ENCODE data around the gene RBP3. TPM values are rescaled to one million over a fixed set of nuclear protein-coding genes. Genes with fewer than 3 reads are reported as not detected.

RBP3 gene
- under 1 TPM in 7 of 12 donors, not detected in 5; 0.04 to 0.11 (median 0.07) TPM for polyA plus RNA-seq (ENCODE audit: insufficient read length in 12 of 12)
- long read RNA-seq, donor 1 = 0 reads
- long read RNA-seq, donor 2 = 0 reads
- long read RNA-seq, donor 3 = 0 reads
- long read RNA-seq, donor 4 = 0 reads
- long read RNA-seq, donor 5 = 0 reads
- long read RNA-seq, donor 6 = 0 reads
- long read RNA-seq, donor 7 = 0 reads
- long read RNA-seq, donor 8 = 0 reads
- long read RNA-seq, donor 9 = 0 reads
- long read RNA-seq, donor 10 = 0 reads
- long read RNA-seq, donor 11 = 0 reads

DNA sequence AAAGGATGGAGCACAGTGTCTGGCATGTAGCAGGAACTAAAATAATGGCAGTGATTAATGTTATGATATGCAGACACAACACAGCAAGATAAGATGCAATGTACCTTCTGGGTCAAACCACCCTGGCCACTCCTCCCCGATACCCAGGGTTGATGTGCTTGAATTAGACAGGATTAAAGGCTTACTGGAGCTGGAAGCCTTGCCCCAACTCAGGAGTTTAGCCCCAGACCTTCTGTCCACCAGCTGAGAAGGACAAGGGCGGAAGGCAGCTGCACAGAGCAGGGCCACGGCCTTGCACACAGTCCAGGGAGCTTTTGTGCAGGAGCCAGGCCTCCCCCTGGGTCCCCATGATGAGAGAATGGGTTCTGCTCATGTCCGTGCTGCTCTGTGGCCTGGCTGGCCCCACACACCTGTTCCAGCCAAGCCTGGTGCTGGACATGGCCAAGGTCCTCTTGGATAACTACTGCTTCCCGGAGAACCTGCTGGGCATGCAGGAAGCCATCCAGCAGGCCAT lies at the start of gene RBP3:
TSS of gene RBP3 (plus strand) at position 226 of the 514 bp plus-strand sequence. CDS start at position 348, 122 bp downstream.
- no peak for DNase-seq

DNA sequence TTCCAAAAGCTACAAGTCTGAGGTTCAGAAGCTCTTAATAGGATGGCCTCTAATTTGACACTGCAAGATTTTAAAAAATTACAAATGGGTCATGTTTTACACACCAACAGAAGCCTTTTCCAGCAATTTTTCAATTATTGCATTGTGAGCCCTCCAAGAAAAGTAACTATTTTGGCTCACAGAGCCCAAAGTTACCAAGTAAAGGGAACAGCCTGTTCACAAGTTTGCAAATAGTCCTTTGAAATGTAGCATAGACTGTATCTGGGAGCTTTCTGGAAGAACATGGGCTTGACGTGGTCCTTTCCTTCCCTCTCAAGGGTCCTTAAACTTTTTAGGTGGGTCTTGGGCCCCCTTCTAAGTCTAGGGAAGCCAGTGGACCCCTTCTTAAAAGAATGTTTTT lies 49.4 kb upstream of the RBP3 start:
- no peak for DNase-seq

DNA sequence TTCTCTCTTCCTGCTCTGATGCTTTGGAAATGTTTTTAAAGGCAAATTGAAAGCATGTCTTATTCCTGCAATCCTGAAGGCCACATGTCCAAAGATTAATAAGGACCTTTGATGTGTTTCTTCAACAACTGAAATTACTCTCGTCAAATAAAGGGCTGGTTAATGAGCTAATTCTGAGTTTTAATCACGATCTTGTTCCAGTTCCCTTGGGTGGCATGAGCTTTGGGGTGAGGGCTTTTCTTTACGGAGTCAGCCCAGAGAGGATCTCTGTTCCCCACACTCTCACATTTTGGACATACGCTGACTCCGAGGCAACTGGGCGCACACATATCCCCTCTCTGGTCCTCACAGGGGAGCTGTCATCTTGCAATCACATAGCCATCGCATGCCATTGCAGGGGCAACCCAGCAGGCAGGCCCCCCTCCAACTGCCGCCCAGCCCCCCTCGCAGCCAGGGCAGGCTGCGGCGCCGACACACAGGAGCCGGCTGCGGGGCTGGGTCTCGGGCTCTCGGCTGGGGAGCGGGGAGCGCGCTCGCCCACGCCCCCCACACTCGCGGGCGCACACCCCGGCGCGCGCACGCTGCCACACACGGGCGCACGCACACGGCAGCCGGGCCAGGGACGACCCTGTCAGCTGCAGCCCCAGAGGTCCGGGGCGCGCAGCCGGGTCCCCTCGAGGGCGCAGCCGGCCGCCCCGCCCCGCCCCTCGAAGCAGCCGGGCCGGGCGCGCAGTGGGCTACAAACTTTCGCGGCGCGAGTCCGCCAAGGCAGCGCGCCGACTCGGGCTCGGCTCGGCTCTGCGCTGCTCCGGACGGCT lies 48.3 kb upstream of the RBP3 start, which contains the start of gene GDF10:
TSS of gene GDF10 (plus strand) at position 587 of the 818 bp plus-strand sequence. CDS start 455 bp downstream, outside the sequence.
- DNase-seq = no peak

DNA sequence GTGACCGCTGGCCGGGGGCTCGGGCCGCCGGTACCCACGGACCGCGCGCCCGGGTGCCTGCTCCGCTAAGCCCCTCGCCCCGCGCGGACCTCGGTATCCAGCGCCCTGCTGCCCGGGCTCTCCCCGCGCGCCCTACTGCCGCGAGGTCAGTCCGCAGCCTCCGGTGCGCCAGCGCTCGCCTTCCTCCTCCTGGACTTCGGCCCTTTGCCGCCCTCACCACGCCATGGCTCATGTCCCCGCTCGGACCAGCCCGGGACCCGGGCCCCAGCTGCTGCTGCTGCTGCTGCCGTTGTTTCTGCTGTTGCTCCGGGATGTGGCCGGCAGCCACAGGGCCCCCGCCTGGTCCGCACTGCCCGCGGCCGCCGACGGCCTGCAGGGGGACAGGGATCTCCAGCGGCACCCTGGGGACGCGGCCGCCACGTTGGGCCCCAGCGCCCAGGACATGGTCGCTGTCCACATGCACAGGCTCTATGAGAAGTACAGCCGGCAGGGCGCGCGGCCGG lies 47.7 kb upstream of the RBP3 start:
- no peak for DNase-seq

DNA sequence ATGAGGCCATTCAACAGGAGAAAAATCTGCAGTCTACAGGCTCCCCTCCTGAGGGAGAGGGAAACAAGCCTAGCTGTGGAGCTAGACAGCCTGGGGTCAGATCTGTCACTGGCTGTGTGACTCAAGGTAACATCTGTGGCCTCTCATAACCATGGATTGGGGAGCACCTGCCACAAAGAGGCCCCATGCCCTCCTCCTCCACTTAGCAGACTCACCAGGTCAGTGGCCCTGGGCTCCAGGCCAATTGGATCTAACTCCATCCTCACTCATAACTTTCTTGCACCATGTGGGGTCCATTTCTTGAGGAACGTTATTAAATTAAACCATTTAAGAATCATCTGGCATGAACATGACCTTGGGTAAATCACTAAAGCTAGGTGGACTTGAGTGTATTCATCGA lies 46.3 kb upstream of the RBP3 start:
- DNase-seq = no peak

DNA sequence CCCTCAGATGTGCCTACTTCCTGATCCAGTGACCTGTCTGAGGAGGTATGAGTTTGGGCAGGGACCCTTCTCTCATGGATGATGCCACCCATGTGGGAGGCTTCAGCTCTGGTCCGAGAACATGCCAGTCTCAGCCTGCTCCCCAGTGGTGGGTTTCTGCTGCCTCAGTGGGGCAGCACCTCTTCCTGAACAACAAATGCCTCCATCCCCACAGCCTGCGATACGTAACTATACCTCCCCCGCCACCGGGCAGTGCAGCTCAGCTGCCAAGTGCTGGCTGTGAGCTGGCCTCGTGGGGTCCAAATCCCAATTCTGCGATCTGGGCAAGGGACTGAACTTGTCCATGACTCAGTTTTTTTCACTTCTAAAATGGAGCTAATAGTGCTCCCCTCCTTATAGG lies 45.1 kb upstream of the RBP3 start:
- DNase-seq = no peak

DNA sequence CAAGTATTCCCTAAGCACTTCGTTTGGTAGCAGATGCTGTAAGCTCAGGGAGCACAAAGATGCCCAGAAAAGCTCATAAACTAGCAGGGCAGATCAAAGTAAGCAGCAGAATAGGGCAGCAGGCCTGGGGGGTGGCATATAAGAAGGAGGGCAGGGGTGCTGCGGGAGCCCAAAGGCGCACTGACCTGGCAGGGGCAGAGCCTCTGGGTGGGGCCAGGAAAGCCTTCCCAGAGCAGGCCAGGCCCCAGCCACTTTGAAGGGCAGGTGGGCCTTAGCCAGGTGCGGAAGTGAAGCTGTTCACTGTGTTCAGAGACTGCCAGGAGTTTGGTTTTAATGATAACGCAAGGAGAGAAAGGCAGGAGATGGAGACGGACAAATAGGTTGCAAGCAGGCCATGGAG lies 44.3 kb upstream of the RBP3 start:
- DNase-seq = no peak

DNA sequence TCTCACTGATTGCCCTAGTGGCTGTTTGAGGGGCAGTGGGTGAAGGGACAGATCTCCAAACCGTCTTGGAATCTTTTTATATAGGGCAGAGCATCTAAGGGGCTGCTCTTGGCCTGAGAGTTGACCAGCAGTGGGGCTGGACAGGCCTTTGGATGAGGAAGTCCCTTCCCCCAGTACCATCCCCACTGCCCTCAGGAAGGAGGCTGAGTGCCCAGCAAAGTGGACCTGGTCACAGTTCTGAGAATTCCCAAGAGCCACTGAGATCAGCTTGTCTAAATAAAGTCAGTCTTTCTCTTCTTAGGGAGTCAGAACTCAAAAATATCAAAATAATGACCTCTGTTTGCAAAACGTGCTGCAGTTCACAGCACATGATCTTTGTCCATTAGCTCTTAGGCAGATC lies 42.6 kb upstream of the RBP3 start:
- DNase-seq = no peak

DNA sequence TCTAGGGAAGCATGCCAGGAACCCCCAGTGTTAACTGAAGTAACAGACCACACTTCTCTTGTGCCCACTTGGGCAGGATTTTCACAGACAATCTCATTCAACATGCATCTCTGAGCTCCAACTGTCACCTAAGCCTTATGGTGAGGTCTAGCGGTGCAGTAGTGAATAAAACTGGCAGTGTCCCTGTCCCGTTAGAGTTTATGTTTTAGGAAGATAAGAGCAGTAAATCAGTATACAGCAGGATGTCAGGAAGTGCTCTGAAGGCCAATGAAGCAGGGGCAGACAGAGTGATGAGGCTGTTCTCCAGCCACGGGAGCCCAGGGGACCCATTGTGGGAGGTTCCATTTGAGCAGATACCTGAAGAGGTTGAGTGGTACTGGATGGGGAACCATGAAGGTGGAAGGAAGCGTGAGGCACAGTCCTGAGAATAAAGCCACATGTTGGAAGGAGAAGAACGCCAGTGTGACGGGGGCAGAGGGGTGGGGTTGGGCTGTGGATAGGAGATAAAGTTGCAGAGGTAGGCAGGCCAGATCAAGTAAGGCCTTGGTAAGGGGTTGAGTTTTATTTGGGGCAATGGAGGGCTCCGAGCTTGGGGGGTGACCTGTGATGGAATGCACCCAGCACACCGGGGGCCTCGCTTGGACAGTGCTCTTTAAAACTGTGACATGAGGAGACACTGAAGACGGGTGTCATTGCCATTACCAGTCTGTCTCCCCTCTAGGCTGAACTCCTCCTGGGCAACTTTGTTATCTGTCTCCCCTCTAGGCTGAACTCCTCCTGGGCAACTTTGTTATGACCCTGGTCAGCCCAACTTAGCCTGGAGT lies 41.6 kb upstream of the RBP3 start:
- DNase-seq = no peak

DNA sequence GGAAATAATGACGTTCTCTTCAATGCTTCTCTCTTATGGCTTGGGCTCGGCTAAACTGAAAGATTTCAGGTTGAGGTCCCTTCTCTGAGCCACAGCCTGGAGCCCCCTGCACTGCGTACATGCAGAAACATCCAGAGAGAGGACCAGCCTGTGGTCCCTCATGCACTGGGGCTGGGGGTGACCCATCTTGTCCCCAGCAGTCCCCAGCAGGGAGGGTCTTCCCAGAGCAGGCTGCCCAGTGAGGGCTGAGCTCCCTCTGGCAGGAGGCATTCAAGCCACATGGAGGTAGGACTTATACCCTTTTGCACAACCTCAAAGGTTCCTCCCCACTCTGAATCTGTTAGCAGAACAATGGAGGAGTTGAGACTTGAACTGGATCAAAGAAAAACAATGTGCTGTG lies 40.8 kb upstream of the RBP3 start:
- DNase-seq = no peak

DNA sequence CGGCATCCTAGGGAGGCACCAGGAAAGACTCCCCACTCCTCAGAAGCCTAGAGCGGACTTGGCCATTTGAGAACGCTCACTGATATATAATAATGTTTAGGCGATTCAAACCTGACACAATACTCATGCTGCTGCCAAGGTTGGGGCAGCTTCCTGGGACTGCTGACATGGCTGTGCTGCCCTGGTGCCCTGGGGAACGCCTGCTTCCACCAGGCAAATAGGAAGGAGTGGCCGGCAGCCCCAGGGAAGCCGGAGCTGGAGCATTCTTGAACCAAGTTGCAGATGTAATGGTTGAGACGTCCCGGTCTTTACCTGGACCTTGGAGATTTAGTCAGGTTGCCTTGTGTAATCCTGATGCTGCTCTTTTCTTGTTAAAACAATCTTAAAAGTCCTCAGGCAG lies 39.4 kb upstream of the RBP3 start:
- DNase-seq = no peak

DNA sequence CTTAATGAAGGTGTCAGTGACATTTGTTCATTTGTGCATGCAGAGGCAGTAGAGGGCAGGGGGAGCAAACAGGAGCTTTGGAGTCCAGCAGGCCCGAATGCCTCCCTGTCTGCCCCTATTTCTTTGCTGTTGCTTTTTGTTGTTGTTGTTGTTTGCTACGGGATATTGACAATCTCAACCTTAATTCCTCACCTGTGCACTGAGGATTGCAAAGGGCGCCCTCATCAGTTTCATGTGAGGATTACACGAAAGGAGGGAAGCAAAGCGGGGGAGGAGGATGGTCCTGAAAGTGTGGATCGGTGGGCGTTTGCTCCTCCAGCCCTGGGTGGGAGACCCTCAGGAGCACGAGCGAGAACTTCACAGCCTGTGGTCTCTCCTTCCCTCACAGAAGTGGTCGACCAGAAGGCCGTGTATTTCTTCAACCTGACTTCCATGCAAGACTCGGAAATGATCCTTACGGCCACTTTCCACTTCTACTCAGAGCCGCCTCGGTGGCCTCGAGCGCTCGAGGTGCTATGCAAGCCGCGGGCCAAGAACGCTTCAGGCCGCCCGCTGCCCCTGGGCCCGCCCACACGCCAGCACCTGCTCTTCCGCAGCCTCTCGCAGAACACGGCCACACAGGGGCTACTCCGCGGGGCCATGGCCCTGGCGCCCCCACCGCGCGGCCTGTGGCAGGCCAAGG lies 38.6 kb upstream of the RBP3 start:
- DNase-seq = no peak

DNA sequence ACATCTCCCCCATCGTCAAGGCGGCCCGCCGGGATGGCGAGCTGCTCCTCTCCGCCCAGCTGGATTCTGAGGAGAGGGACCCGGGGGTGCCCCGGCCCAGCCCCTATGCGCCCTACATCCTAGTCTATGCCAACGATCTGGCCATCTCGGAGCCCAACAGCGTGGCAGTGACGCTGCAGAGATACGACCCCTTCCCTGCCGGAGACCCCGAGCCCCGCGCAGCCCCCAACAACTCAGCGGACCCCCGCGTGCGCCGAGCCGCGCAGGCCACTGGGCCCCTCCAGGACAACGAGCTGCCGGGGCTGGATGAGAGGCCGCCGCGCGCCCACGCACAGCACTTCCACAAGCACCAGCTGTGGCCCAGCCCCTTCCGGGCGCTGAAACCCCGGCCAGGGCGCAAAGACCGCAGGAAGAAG lies 38.1 kb upstream of the RBP3 start:
- no peak for DNase-seq

DNA sequence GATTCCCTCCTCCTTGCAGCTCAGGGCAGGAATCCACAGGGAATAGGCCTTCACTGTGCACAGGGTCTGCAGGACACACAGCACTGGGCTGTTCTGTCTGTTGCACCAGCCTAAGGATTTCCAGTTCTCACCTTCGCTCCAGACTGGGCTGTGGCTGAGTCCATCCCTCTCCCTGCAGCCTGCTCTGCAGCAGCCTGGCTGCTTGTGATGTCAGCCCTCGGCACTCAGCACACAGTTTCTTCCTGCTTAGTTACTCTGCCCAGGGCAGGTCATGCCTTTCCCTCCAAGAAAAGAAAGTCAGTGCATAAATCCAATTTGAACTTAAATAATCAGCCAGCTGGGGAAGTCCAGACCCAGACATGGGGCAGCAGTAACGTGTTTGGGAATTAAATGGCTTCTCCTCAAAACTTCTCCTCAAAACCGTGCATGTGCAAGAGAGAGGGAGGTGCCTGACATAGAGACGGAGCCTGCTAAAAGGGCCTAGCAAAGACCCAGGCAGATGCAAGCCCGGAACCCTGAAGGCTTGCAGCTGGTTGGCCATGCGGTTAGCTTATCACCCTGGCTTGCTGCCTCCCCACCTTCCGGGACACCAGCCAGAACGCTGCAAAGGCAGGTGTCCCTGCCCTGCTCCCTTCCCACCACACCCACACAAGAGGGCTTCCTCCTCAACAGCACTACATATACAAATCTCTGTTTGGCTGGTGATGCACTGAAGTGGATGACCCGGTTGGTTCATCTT lies 36.8 kb upstream of the RBP3 start:
- no peak for DNase-seq

DNA sequence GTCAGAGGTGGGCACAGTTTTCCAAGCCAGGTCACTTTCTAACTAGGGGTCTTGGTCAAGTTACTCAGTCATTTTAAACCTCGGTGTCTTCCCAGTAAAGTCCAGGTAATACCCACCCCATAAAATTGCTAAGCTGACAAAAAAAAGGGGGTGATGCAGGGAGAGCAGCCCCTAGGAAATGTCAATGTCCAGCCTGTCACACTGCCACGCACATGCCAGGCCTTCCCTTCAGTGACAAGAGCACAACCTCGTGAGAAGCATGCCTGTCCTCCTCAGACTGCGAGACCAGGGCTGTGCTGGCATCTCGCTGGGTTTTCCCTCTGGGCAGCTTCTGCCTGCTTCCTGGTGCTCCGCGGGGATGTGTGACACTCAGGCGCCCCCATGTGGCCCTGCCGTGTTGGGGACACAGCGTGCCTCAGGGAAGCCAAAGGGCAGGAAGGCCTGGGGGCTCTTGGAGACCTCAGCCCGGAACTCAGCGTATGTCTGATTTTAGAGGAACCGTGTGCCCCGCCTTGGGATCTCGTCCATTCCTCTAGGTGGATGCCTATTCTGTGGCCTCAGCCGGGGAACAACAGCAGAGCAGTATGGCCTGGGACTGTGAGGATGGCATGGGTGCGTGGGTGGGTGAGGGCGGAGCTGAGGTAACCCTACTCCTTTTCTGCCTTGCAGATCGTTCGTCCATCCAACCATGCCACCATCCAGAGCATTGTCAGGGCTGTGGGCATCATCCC lies 36.1 kb upstream of the RBP3 start:
- peak; percentile 66 for DNase-seq

DNA sequence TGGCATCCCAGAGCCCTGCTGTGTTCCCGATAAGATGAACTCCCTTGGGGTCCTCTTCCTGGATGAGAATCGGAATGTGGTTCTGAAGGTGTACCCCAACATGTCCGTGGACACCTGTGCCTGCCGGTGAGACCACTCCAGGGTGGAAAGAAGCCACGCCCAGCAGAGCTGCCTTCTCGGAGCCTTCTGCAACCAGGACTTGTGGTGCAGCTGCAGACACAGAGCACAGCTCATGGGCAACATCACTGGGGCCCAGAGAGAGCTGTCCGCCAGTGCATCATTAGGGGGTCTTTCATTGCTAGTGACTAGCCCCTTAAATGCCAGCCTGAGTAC lies 35.5 kb upstream of the RBP3 start:
- no peak for DNase-seq

DNA sequence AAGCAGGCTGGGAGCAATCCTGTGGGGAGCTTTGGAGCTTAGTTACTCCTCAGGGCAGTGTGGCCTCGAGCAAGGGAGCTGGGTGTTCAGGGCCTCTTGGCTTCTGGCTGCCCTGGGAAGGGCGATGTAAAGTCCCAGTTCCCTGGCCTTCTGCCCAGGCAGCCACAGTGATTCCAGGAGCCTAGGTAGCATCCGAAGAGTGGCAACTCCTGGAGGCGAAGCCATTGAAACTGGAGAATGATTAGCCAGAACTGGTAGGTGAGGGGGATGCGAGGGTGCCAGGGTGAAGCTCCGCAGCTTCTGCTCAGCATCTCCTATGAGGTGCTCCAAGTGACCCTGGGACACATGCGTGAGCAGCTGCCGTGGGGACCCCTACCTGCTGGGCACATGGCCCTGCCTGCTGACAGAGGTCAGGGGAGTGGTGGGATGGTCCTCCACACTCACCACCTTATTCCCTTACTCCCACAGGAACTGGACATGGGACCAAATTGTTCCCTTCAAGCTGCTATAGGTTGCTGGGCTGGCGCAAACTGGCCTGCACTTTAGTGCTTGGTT lies 33.7 kb upstream of the RBP3 start:
- no peak for DNase-seq

DNA sequence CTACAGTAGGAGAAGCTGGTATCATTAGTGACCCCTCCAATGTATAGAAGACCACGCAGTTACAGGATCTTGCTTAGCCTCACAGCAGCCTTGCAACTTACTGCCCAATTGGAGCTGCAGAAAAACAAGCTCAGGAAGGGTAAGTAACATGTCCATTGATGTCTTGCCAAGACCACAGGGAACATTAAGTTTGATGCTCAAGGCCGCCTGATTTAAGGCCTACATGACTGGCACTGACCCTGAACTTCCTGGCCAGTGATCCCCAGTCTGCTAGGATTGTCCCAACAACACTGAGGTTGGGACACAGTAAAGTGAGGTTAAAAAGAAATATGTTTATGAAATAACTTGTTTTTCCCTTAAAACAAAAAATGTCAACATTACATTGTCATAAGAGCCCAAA lies 32.7 kb upstream of the RBP3 start:
- DNase-seq = no peak

DNA sequence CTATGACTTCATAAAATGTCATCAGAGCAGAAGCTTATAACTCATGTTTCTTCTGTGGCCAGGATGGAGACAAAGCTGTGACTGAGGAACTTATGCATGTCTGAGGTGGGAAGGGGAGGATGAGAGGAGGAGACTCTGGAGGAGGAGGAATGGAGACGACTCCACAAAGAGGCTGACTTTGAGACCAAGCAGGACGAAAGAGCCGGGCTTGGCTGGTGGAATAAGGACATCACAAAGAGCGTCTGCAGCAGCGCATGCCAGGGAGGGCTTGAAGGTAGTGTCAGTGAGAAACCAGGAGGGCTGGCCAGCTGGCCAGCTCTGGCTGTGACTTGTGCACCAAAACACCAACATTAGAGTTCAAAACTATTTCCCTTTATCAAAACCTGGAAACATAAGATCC lies 32.0 kb upstream of the RBP3 start:
- DNase-seq = no peak

DNA sequence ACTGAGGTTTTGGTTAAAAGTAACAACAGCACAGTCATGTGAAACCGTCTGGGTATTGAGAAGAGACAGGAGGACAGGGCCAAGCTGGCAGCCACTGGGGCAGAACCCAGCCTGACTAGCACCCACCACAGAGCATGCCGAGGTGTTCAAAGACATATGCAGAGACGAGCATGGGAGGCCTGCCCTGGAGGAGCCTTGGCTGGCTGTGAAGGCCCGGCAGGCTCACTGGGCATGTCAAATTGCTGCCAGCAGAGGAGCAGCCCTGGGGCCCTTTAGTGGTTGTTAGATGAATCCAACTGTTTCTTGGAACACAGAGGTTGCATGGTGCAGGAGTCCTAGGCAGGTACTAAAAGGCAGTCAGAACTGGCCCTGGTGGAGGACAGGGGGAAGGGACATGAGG lies 30.9 kb upstream of the RBP3 start:
- DNase-seq = no peak

All from muscle of arm (tissue), 14 donors.